SK-N-SH treated with all-trans-retinoic acid at 6 μM for 48 hours (cell line): ENCODE measurements around the gene FAF2.

ENCODE experiments used
- ARNTL ChIP-seq: fragments of 450-650 bp; formaldehyde crosslinking; IDR thresholded peaks from 2 replicates; pipeline ENCODE4 v1.5.0; 2020; ENCODE audit warnings: low read depth, mild to moderate bottlenecking, moderate library complexity, borderline replicate concordance
- ZFP3 ChIP-seq: fragments of 250-450 bp; sonication (Bioruptor Pico); IDR thresholded peaks from 2 replicates; pipeline ENCODE4 v1.5.0; 2020; ENCODE audit warnings: mild to moderate bottlenecking, moderate library complexity
- ZFP30 ChIP-seq: fragments of 450-650 bp; formaldehyde crosslinking; IDR thresholded peaks from 2 replicates; pipeline ENCODE4 v1.5.0; 2022; ENCODE audit warnings: mild to moderate bottlenecking, moderate library complexity

GRCh38 chr5:176524987-176525386 lies 76.8 kb downstream of the FAF2 start:
- TF ChIP-seq ZFP30 (no peak), ZFP3 (CRISPR knock-in tag) (no peak), ARNTL (no peak)
